Measurements from ENCODE around the gene CCDC15. TPM values are rescaled to one million over a fixed set of nuclear protein-coding genes. Genes with fewer than 3 reads are reported as not detected.

The CCDC15 gene, protein sequence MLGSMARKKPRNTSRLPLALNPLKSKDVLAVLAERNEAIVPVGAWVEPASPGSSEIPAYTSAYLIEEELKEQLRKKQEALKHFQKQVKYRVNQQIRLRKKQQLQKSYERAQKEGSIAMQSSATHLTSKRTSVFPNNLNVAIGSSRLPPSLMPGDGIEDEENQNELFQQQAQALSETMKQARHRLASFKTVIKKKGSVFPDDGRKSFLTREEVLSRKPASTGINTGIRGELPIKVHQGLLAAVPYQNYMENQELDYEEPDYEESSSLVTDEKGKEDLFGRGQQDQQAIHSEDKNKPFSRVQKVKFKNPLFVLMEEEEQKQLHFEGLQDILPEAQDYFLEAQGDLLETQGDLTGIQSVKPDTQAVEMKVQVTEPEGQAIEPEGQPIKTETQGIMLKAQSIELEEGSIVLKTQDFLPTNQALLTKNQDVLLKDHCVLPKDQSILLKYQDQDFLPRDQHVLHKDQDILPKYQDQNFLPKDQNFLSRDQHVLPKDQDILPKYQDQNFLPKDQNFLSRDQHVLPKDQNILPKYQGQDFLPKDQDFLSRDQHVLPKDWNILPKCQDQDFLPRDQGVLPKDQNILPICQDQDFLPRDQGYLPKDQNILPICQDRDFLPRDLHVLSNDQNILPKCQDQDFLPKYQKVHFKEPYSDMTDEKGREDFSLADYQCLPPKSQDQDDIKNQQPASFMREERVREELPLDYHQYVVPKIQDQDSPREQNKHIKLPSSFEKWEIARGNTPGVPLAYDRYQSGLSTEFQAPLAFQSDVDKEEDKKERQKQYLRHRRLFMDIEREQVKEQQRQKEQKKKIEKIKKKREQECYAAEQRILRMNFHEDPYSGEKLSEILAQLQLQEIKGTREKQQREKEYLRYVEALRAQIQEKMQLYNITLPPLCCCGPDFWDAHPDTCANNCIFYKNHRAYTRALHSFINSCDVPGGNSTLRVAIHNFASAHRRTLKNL
- 1 to 10 TPM; 3.3 to 4.0 (median 3.7) TPM for polyA plus RNA-seq (ENCODE audit: insufficient read length in 4 of 4)

DNA sequence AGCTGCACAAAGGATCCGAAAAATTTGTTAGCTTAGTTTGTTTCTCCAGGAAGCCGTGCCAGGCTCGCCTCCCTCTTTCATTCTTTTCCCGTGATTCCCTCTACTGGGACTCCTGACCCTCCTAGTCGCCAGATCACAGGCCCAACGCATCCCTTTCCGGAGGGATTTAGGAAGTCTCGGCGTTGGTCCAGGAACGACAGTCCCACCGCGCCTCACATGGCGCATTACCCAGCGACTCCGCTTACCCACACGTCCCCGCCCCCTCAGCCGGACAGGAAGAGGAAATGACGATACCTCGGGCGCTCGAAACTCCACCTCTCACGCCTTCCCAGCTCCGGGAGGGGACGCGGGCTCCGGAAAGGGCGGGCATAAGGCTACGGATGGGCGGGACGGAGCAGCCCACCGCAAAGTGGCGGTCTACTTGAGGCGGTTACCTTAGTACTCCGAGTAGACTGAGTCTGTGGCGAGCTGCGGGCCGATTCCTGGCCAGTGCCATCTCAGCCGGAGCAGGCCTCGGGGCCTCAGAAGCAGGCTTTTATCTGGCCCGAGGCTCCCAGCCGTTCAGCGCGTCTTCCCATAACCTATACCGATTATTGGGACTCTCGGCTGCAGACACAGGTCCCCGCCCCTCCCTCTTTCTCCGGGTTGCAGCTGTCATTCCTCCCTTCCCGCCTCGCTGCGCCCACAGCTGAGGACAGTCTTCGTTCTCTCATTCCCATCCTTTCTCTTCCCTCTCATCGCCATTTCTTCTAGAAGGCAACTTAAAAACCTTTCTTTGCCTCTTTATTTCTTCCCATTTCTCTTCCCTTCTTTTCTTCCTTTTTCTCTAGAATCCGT is at the start of gene CCDC15:
Gene CCDC15 (plus strand): TSS at position 450 of the 837 bp plus-strand sequence. CDS start 531 bp downstream, outside the sequence.
- DNase-seq (ENCODE audit: low read depth in 4 of 4, low spot score in 3 of 4): peak; percentile 92 to 96 (median 96)

DNA sequence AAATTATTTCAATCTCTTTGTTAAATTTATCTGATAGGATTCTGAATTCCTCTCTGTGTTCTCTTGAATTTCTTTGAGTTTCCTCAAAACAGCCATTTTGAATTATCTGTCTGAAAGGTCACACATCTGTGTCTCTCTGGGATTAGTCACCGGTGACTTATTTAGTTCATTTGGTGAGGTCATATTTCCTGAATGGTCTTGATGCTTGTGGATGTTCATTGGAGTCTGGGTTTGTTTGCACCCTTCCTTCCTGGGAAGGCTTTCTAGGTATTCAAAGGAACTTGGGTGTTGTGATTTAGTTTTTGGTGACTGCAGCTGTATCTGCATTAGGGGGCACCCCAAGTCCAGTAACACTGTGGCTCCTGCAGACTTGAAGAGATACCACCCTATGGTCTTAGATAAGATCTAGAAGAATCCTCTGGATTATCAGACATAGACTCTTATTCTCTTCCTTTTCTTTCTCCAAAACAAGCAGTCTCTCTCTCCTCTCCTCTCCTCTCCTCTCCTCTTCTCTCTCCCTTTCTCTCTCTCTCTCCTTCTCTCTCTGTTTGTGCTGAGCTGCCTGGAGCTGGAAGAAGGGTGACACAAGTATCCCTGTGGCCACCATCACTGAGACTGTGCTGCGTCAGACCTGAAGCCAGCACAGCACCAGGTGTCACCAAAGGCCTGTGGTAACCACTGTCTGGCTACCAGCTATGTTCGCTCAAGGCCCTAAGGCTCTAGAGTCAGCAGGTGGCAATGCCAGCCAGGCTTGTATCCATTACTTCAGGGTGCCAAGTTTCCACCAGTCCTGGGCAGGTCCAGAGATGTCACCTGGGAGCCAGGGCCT is 38.2 kb upstream of the CCDC15 start:
- DNase-seq (ENCODE audit: low read depth in 4 of 4, low spot score in 3 of 4): no peak

DNA sequence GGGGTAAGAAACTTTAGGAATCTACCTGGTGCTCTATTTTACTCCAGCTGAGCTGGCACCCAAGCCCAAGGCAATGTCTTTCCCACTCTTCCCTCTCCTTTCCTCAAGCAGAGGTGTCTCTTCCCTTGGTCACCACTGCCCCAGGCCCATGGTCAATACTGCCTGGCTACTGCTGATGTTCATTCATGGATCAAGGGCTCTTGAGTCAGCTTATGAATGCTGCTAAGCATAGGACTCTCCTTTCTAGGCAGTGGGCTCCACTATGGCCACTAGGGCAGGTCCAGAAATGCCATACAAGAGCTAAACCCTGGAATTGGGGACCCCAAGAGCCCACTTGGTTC is 37.7 kb upstream of the CCDC15 start:
- no peak for DNase-seq (ENCODE audit: low read depth in 4 of 4, low spot score in 3 of 4)

DNA sequence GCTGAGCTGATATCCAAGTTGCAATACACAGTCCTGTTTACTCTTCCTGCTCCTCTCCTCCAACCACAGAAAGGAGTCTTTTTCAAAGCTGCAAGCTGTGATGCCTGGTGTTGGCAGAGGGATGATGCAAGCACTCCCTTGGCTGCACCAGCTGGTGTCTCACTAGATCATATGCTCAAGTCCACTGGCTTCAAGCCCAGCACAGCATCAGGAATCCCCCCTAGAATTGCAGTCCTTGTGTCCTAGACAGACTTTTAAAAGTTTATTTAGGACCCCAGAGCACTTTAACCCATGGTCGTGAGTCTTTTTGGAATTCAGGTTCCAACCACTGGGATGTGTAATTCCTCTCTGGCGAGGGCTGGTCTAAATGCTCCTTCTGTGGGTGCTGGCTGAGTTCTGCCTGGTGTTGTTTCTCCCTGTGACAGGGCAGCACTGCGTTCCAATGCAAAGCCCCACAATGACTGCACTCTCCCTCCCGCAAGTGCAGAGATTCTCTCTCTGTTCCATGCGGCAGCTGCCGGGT is 36.8 kb upstream of the CCDC15 start:
- no peak for DNase-seq (ENCODE audit: low read depth in 4 of 4, low spot score in 3 of 4)

DNA sequence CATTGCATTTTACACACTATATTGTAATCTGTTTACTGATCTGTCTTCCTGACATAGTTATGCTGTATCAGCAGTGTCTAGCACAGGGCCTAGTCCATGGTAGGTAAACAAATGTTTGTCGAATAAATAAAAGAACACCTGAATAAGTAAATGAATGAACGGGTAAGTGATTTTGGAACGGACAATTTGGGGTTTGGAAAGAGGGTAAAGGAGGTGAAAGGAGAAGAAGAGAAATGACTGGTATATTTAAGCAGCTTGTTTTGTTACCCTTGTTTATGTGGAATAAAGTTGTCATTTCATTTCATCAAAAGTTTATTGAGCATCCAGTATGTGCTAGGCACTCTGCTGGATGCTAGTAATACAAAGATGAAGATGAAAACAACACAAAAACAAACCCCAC is 35.1 kb upstream of the CCDC15 start, which contains the start of gene HEPN1:
Gene HEPN1 (plus strand): TSS at position 301 of the 400 bp plus-strand sequence.
- no peak for DNase-seq (ENCODE audit: low read depth in 4 of 4, low spot score in 3 of 4)

DNA sequence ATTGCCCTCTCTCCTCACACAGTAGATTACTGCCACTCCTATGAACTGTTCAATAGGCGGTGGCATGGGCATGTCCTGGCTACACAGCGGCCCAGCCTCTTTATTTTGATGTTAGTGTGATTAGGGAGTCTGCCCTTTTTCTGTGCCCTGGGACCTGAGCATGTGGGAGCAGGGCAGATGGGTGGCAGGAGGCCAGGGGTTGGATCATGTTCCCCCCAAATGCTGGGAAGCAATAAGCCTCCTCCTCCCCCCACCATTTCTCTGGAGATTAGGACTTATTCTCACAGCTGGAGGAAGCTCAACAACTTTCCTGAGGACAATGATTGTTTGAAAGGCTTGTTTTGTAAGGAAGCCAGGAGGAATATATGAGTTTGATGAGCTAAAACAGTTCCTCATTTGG is 34.1 kb upstream of the CCDC15 start:
- no peak for DNase-seq (ENCODE audit: low read depth in 4 of 4, low spot score in 3 of 4)

DNA sequence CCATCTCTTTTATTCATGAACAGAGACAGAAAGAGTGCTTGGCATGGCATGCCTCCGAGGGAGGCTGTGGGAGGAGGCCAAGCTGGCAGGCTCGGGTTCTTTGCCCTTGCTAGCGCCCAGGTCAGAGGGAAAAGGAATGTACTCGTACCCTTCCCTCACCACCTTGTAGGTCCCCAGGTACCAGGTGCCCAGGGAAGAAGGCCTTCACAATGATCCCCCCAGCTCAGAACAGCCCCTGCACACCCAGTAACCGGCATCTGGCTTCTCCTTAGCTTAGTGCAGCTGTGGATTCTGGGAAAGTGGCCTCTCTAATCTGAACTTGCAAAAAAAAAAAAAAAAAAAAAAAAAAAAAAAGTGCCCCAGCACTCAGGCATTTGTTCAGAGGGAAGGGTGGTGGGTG is 33.6 kb upstream of the CCDC15 start:
- no peak for DNase-seq (ENCODE audit: low read depth in 4 of 4, low spot score in 3 of 4)

DNA sequence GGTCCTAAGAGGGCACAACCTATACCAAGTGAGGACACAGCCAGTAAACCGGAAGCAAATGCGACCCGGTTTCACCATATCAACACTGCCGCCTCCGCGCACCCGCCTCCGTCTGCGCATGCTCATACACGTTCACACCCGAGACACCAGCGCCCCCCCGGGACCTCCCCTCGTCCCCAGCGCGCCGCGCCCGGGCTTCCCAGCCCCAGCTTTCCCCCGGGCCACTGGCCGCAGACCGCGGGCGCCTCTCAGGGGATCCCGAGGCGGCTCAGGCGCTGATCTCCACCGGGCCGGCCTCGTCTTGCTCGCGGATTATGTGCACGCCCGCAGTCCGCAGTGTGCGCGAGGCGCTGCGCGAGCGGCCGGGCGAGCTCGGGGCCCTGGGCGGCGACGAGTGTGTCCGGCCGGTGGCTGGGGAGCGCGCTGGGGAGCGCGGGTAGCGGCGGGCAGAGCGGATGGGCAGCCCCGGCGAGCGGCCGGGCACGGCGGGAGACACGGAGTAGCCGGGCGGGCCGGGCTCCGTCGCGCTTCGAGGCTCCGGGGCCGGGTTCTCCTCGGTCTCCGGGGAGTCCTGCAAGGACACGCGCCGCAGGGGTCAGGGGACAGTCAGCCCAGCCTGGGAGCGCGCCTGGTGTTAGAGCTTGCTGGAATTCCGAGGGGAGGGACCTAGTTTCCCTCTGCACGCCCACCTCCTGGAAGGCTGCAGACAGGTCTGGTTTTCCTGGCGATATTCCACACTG is 33.0 kb upstream of the CCDC15 start:
- peak; percentile 64 to 81 (median 72) for DNase-seq (ENCODE audit: low read depth in 4 of 4, low spot score in 3 of 4)

DNA sequence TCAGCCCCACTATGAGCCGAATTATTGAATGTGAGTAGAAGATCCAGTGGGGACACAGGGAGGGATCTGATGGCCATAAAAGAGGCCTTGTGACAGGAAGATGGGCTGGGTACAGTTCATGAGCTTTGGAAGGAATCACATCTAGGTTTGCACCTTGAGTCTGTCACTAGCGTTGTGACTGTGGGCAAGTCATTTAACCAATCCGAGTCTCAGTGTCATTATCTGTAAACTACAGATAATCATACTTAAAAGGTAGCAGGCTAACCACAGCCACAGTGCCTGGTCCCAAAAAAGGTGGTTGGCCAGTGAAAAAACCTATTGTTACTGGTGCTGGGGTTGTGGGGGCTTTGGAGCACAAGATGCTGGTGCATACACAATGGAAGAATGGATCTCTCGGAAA is 31.2 kb upstream of the CCDC15 start:
- no peak for DNase-seq (ENCODE audit: low read depth in 4 of 4, low spot score in 3 of 4)

DNA sequence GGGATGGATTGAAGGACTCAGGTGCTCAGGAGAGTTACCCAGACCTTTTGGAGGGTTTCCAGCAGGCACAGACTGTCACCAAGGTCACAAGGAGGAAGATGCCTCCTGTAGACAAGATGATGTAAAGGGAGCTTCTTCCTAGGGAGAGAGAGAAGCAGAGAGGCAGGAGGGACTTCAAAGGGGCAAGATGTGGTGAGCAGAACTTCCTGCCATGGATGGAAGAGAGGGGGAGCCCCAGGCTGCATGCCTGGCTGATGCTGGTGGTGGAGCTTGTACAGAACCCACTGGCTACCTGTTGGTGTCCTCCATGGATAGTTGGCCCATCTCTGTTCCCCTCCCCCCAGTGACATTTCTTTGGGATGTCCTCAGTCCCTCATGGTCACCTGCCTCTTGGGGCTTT is 30.7 kb upstream of the CCDC15 start:
- no peak for DNase-seq (ENCODE audit: low read depth in 4 of 4, low spot score in 3 of 4)

DNA sequence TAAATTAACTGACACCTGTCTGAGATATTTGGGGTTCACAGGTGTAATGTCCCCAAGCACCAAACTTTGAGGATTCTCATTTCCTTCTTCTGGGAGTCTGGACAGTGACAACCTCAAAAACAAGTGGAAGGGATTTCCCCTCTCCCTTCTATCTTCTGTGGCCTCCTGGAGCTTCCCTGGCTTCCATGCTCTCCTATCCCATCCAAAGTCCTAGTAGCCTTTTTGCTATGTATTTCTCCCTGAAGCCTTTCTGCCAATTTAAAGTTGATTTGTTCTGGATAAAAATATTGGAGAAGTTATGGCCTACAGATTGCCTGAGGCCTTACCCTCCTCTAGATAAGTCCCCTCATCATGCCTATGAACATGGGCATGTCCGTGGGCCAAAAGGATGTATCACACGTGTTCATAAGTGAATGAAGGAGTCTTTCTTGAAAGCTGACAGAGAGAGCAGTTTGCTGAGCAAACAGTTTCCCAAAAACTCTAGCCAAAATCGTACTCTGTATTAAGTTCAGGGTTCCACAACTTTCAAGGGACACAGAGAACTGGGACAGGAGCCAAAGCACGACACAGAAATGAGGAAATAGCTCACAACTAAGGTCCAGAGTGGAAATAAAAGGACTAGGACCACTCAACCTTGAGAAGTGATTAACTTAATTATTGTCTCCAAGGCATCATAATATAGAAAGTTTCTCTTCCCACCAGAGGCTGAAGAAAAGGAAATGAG is 24.9 kb upstream of the CCDC15 start:
- no peak for DNase-seq (ENCODE audit: low read depth in 4 of 4, low spot score in 3 of 4)

DNA sequence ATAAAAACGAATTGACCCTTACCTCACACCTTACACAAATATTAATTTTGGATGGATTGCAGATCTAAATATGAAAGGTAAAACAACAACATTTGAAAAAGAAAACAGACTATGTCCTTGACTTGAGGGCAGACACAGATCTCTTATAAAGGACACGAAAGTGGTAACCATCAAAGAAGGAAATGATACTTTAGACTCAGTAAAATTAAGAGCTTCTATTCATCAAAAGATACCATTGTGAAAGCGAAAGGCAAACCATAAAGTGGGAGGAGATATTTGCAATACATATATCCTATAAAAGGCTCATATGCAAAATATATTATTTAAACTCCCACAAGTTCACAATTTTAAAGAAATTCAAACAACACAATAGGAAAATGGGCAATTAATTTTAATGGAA is 23.2 kb upstream of the CCDC15 start:
- DNase-seq (ENCODE audit: low read depth in 4 of 4, low spot score in 3 of 4): no peak

DNA sequence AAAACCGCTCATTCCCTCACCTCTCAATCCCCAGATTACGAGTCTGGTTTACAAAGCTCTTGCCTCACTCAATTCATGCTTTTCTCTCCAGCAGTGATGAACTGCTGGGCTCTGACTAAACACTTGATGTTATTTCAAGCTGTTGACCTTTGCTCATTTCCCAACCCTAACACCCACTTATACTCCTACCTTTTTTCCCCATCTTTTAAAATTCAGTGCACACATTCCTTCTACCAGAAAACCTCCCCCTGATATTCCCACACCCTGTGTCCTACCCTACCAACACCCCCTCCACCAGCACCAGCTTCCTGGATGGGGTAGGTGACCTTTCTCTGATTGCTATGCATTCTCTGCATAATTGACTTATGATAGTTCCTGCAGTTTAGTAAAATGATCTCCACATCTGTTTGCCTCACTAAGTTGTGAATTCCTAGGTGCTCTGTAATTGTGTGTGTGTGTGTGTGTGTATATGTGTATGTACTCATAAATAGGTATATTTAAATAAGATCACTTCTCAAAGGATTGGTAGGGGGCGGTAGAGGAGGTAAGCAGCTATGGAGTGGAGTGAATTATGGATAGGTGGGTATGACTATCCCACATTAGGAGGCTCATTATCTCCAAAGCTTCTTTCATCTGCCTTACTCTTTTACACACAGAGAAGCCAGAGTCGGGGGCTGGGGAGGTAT is 19.0 kb upstream of the CCDC15 start:
- DNase-seq (ENCODE audit: low read depth in 4 of 4, low spot score in 3 of 4): no peak

DNA sequence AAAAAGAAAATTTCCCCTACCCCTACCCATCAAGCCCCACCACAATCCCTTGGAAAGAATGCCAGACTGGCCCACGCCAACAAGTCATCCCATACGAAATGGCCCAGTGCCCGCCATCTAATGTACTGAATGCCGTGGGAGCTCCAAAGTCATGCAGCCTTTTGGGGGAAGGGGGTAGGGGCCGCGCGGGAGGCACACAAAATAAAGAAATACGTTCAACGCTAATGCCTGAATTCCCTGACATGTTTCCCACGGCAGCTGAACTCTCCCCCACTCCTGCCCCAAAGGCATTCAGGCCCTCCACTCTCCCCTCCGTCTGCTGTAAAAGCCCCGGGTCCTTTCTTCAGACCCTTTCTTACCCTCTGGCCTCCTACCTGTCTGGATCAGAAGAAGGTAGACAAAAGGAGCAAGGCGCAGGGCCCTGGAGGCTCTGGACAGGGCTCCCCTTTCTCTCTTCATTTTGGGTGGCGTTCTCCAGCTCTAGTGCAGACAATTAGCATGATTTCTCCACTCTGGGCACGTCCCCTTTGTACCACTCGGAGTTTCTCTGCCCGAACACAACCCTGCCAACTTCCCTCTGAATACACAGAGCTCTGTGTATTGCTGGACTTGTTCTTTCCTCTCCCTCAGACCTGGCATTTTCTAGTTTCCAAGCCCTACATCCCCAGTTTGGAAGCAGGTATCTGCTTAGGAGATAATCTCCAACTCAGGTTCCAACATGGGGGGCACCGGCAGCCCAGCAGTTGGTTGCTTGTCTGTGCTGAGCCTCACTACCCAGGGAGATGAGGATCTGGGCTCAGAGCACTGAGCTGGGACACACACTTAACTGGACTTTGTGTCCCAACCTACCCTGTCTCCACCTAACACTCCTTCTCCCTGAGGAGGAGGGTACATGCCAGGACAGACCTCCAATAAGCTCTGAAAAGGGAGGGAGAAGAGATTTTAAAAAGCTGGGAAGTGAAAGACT is 18.2 kb upstream of the CCDC15 start, which contains the start of gene HEPACAM:
Gene HEPACAM (minus strand): TSS at position 500 of the 967 bp plus-strand sequence. CDS start 41 bp downstream, at position 459.
- DNase-seq (ENCODE audit: low read depth in 4 of 4, low spot score in 3 of 4): no peak

DNA sequence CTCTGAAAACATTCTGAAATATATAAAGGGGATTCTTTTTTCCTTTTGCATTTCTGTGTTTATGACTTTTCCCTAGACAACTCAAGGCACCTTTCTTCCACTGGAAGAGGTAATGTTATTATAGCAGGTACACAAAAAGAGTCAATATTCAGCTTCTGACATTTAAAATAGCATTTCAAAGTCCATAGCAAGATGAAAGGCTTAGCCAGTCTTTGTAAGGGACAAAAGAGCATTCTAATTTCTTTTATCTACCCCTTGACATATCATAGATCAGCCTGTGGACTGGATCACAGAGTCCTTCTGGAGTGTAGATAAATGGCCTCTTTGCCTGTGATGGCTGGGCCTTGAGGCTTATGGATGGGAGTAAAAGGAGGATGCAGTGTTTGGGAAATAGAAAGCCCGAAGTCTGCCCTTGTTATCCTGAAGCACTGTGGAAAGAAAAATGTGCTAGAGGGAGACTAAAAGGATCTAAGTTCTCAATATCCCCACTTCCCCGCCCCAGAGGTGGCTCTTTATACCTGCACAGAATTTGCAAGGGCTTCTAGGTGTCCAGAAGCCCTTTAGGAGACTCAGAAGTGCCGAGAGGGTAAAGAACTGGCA is 16.6 kb upstream of the CCDC15 start:
- no peak for DNase-seq (ENCODE audit: low read depth in 4 of 4, low spot score in 3 of 4)

Data from right renal pelvis (tissue), 4 donors.